ENCODE results near the gene RPL10.
"Not testable (repeated sequence)": the region's sequence is repeated elsewhere in the genome, so short reads cannot be mapped to it uniquely, and the experiment has no call there.

GRCh38 chrX:154396363-154396762 is 1.8 kb upstream of the RPL10 start:
- TF ChIP-seq CTCF (conservative IDR thresholded peaks at IDR 0.05; ENCODE audit: low read depth, low read length); EZH2 (IDR thresholded peaks at IDR 0.05; ENCODE audit: low read length, unreplicated experiment); EZH2phosphoT487 (IDR thresholded peaks at IDR 0.05; ENCODE audit: borderline replicate concordance, low read length): not testable (repeated sequence)

Measured in PC-3 (cell line).